COLO829 (cell line): Measurements from ENCODE around the gene THAP11.

Source experiments
- DNase-seq: peaks from one replicate; pipeline ENCODE4 v3.0.0; 2012; ENCODE audit warnings: low spot score

The THAP11 gene

DNA sequence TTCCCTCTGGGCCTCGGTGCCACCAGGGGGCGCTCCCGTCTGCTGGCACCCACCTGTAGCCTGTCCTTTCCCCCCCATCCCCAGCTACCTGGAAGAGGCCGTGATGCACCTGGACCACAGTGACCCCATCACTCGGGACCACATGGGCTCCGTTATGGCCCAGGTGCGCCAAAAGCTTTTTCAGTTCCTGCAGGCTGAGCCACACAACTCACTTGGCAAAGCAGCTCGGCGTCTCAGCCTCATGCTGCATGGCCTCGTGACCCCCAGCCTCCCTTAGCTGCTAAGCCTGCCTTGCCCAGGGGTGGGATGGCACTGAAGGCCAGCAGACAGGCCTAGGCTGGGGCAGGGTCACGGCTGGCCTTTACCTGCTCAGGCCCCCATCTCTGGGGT is 41.7 kb downstream of the THAP11 start:
- DNase-seq, result no peak

DNA sequence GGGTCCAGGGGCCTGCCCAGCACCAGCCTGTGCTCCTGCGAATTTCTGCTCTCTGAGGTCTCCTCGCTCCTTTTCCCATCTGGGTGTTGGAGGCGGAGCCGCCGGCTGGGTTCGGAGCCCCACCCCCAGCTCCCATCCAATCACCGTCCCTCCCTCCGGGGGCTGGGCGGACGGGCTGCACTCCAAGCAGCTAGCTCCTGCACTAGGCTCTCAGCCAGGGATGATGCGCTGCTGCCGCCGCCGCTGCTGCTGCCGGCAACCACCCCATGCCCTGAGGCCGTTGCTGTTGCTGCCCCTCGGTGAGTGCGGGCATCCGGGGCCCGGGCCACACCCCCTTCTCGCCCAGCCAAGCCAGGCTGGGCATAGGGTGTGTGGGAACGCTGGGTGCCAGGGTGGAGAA is 42.6 kb downstream of the THAP11 start, which contains the start of gene NRN1L:
NRN1L (plus strand) TSS at position 202 of the 400 bp plus-strand sequence; CDS start at position 221, 19 bp downstream.
- no peak for DNase-seq

GRCh38 chr16:67885545-67885944 is 43.4 kb downstream of the THAP11 start:
- DNase-seq, result no peak

DNA sequence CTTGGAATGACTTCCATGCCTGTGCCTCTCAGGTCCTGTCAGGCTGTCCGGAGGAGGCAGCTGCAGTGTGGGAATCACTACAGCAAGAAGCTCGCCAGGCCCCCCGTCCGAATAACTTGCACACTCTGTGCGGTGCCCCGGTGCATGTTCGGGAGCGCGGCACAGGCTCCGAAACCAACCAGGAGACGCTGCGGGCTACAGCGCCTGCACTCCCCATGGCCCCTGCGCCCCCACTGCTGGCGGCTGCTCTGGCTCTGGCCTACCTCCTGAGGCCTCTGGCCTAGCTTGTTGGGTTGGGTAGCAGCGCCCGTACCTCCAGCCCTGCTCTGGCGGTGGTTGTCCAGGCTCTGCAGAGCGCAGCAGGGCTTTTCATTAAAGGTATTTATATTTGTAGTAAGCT is 43.9 kb downstream of the THAP11 start:
- DNase-seq, result no peak

- no peak for DNase-seq
These were observed 44.3 kb downstream of the THAP11 start for GRCh38 chr16:67886387-67886786.

DNA sequence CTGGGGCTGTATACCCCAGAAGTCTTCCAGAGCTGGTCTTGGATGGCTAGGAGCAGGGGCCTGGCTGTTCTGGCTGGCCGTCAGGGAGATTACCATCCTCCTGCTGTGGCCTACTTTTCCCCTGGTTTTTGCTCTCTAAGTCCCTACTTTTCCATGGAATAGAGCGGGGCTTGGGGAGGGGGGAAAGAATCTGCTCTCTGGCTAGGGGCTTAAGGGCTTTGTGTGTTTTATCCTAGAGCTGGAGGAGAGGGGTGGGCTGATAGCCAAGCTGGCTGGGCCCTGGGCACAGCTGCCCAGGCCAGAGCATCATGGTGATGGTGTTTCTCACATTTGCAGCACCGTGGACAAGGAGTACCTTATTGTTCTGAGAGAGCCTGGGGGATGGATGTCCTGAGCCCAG is 46.2 kb downstream of the THAP11 start:
- no peak for DNase-seq

DNA sequence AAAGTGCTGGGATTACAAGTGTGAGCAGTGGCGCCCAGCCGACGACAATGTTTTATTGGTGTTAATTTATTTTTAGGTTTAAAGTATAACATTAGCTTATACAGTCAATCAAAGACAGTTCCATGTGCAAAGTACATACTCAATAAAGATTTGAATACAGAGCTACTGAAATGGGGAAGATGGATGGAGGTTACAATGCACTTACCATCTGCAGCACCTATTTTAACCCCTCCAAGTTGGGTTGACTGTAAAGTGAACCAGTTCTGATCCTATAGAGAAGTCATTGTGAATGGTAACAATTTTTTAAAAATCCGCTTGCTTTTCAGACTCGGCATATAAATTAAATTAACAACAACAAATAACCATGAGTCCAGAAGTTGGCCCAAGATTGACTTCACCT is 50.3 kb downstream of the THAP11 start:
- DNase-seq, result no peak

GRCh38 chr16:67892899-67893742 is 51.0 kb downstream of the THAP11 start, which contains the start of gene PSKH1:
TSS of gene PSKH1 (plus strand) at chr16:67893254. CDS start at chr16:67908750, 15,496 bp downstream.
- peak; percentile 99 for DNase-seq
